ENCODE measurements around the gene LPCAT1.

LPCAT1 gene

GRCh38 chr5:1493413-1493812 is 30.3 kb downstream of the LPCAT1 start:
- no peak for FAIRE-seq

- FAIRE-seq: no peak
Measured at GRCh38 chr5:1492757-1493156, 31.0 kb downstream of the LPCAT1 start.

DNA sequence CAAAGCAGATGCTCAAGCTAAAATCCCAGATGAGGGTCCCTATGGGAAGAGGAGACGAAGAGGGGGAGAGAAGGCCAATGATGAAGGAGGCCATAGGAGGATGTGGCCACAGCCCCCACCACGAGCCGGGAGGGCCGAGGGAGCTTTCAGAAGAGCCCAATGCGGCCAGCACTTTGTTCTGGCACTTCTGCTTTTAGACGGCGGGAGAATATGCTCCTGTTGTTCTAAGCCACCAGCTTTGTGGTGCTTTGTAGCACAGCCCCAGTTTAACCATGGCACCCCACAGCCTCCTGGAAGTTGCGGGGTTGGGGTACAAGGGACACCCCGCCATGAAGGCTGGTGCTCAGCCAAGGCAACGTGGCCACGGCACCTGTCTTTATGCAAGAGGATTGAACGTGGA is 33.4 kb downstream of the LPCAT1 start:
- FAIRE-seq: no peak

- FAIRE-seq: no peak
Measured at GRCh38 chr5:1489754-1490153, 34.0 kb downstream of the LPCAT1 start.

- FAIRE-seq: no peak
Measured at GRCh38 chr5:1488882-1489680, 34.7 kb downstream of the LPCAT1 start.

DNA sequence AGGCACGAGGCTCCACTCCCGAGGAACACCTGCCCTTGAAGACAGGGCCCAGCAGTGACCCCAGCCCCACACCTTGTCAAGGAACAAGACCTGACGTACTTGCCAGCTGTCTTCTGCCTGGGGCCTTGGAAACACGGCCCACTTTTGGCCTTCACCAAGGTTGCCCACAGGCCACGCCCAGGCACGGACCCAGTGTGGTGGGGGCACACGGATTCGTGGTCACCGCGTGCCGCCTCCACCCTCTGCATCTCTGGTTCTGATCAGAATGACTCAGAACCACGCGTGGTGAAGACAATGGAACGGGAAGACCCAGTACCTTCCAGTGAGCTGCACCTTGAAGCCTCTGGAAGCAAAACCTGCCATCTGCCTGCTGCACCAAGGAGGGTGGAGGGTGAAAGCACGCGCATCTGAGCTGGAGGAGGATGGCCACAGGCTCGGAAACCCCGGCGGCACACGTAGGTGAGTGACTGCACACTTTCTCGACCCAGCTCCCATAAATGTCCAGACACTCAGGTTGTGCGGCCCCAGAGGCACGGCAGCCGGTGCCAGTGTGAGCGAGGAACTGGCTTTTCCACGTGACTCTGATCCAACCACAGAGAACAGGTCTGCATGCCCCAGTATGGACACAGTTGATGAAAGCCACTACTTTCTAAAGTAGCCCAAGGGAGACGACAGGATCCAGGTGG is 36.5 kb downstream of the LPCAT1 start:
- no peak for FAIRE-seq

GRCh38 chr5:1486271-1486670 is 37.5 kb downstream of the LPCAT1 start:
- FAIRE-seq: no peak

GRCh38 chr5:1485579-1486118 is 38.1 kb downstream of the LPCAT1 start:
- no peak for FAIRE-seq

- FAIRE-seq: no peak
Measured at GRCh38 chr5:1484730-1485578, 38.8 kb downstream of the LPCAT1 start.

DNA sequence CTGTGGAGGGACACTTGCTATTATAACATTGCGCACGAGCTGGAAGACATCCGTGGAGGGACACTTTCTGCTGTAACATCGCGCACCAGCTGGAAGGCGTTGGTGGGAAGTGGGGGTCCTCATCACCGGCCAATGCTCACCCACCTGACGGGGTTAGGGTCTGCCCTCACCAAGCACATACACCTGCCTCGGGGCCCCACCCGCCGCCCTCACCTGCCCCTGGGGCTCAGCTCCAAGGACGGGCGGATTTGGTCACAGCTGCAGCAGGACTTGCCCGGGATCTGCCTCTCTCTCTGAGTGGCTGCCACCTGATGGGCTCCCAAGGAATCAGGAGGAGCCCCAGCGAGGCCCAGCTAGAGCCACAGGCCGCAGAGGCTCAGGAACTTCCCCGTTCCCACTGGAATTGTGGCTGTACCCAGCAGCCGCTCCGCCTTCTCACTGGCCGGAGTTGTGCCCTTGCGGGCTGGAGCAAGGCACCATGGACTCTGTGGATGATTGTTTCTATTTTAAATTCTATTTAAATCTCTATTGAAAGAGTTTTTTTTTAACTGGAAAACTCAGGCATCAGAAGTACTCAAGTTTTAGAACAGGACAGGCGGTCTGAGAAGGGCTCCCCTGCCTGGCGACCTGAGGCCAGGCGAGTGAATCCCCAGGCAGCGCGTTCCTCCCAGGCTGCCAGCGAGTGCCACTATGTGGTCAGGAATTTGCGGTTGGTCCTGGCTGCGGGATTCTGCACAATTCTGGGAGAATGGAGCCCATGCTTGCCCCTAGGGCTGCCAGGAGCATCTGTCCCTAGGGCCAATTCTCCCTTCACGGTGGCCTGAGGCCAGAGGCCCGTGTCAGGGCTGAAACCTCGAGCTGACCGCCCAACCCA is 39.7 kb downstream of the LPCAT1 start:
- no peak for FAIRE-seq

GRCh38 chr5:1483064-1483463 is 40.7 kb downstream of the LPCAT1 start:
- FAIRE-seq: no peak

GRCh38 chr5:1481959-1482331 is 41.8 kb downstream of the LPCAT1 start:
- no peak for FAIRE-seq

DNA sequence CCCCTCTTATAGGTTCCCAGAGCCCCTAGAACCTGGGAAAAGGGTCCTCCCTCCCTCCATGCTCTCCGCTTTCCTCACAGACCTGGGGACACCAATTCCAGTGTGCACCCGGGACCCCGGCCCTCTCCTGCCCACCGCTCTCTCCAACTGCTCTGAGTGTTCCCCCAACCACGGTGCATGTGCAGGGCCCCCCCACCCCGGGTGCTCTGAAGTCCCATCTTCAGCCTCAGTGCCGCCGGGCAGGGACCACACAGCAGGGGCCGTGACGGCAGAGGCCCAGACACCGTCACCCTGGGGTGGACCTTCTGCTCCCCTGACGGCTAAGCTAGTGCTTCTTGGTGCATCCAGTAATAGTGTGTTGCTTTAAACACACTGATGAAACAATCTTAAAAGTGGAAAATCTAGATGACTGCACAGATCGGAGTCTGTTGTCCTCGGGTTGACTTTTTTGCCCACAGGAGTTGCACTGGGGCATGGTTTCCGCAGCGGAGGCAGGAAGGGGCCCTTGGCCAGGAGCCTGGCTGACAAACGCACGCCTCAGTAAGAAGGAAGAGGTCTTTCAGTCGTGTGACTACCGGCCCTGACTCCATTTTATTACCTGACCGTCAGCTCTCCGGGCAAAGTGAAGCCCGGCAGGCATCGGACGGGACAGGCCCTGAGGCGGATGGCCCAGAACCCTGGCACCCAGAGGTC is 42.3 kb downstream of the LPCAT1 start:
- FAIRE-seq: no peak

GRCh38 chr5:1480806-1481205 is 43.0 kb downstream of the LPCAT1 start:
- no peak for FAIRE-seq

DNA sequence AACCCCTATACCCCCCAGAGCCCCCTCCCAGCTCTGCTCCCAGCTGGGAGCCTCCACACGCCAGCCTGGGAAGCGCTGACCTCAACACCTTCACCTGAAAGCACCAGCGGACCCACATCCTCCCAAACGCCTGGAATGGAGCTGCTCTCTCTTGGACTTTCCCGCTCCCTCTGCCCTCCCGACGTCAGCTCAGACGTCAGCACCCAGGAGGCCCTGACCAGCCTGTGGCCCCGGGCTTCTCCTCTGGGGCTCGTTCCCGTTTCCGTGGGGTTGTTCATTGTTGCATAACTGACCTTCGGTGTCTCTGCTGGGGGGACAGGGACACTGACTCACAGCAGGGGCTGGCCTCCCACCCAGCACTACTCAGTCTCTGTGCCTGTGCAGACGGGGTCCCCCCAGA is 43.5 kb downstream of the LPCAT1 start:
- no peak for FAIRE-seq

DNA sequence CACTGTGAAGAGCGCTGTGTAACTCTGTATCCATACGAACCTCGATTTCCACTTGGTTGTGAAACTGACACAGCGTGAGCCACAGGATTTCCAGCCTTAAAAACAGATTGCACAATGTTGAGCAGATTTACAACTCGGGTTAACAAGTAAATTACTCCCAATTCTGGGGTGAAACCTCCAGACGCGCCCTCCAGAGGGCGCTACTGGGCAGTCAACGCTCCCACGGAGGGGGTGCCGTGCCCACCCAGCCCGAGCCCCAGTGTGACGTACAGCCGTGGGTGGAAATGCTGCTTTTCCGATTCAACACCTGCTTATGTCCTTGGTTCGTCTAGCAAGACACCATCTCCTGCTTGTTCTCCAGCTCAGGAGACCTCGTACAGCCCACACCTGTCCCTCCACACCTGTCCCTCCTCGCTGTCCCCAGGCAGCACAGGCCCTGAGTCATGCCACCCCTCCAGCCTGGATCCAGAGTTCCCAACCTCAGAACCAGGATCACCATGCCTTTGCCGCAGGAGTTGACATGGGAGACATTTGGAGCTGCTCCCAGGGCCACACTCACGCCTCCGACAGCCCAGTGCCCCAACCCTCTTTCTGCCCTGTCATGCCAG is 44.1 kb downstream of the LPCAT1 start:
- FAIRE-seq: no peak

- no peak for FAIRE-seq
Measured at GRCh38 chr5:1479066-1479465, 44.7 kb downstream of the LPCAT1 start.

DNA sequence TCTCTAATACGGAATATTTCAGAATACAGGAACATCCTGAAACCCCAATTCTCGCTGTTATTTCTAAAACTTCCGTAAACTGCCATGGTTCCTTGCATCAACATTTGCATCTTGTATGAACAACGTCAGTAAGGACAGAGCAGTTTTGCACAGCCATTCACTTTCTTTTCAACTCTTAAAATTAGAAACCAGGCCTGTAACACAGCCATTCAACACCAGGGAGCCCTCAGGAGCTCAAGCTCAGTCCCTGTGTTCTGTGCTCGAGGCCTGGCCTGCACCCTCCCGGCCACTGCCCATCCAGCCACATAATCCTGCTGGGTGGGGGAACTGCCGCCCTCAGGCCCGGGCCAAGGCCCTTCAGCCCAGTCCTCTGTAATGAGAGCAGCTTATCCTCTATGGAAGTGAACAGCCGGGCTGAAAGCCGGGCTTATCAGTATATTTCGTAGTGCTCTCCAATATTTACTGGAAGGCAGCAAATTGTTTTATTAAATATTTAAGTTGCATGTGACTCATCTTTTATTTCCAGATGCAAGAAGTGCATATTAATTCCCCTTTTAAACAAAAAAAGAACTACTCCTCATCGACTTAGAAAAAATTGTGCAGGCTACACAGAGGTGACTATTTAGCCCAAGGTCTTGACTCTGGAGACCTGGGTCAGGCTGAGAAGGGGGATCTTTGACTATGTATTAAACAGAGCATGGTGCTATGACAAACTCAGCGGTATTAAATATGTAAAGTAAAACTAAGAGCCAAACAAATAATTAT is 45.3 kb downstream of the LPCAT1 start:
- no peak for FAIRE-seq

- FAIRE-seq: no peak
Measured at GRCh38 chr5:1477341-1477740, 46.4 kb downstream of the LPCAT1 start.

DNA sequence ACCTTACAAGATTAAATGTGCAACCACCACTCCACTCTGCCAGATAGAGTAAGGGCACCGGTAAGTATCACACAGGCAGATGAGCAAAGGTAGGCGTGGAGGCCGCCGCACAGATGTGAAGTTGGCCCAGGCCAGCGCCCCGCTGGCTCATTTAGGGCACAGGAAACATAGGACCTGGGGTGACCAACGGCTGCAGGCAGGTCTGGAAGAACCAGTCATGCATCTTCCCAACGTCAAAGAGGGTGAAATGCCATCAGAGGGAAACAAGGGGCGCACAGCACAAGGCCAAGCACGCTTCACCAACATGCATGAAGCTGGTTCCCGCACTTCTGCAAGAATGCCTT is 46.8 kb downstream of the LPCAT1 start:
- no peak for FAIRE-seq

Data from colon (tissue), 2 donors.